HG03095 (cell line): ENCODE results near the gene MRFAP1L1.
"Not testable (repeated sequence)": the region's sequence is repeated elsewhere in the genome, so short reads cannot be mapped to it uniquely, and the experiment has no call there.

Source experiments
- ATAC-seq: cut with Tn5 transposase; IDR thresholded peaks from one replicate; pipeline ENCODE4 v1.9.1; 2021; ENCODE audit warnings: moderate library complexity; ENCODE audit not compliant: unreplicated experiment

The MRFAP1L1 gene

GRCh38 chr4:6709230-6710114 lies at the start of gene MRFAP1L1:
Gene MRFAP1L1, minus strand, starts transcription at chr4:6709865. Its CDS starts 236 bp downstream, at chr4:6709629.
- ATAC-seq, result peak; percentile 56

GRCh38 chr4:6758728-6759127 lies 49.1 kb upstream of the MRFAP1L1 start:
- ATAC-seq, result no peak

GRCh38 chr4:6756345-6756744 lies 46.7 kb upstream of the MRFAP1L1 start:
- not testable (repeated sequence) for ATAC-seq

- no peak for ATAC-seq
These were observed 45.6 kb upstream of the MRFAP1L1 start for GRCh38 chr4:6755088-6755753.

- no peak for ATAC-seq
These were observed 44.9 kb upstream of the MRFAP1L1 start for GRCh38 chr4:6754481-6755087.

GRCh38 chr4:6753891-6754290 lies 44.2 kb upstream of the MRFAP1L1 start:
- ATAC-seq, result no peak

GRCh38 chr4:6753103-6753560 lies 43.5 kb upstream of the MRFAP1L1 start:
- ATAC-seq, result no peak

GRCh38 chr4:6752486-6752829 lies 42.8 kb upstream of the MRFAP1L1 start:
- ATAC-seq, result no peak

GRCh38 chr4:6751611-6752485 lies 42.2 kb upstream of the MRFAP1L1 start:
- ATAC-seq, result no peak

- ATAC-seq, result no peak
These were observed 40.9 kb upstream of the MRFAP1L1 start for GRCh38 chr4:6750286-6751221.

- no peak for ATAC-seq
These were observed 39.9 kb upstream of the MRFAP1L1 start for GRCh38 chr4:6749340-6750171.

GRCh38 chr4:6748286-6748685 lies 38.6 kb upstream of the MRFAP1L1 start:
- no peak for ATAC-seq

GRCh38 chr4:6747294-6748051 lies 37.8 kb upstream of the MRFAP1L1 start:
- ATAC-seq, result no peak

- no peak for ATAC-seq
These were observed 37.1 kb upstream of the MRFAP1L1 start for GRCh38 chr4:6746721-6747293.

- no peak for ATAC-seq
These were observed 33.3 kb upstream of the MRFAP1L1 start for GRCh38 chr4:6742989-6743388.

GRCh38 chr4:6742507-6742906 lies 32.8 kb upstream of the MRFAP1L1 start:
- no peak for ATAC-seq

- no peak for ATAC-seq
These were observed 30.7 kb upstream of the MRFAP1L1 start for GRCh38 chr4:6740347-6740746.

GRCh38 chr4:6739920-6740319 lies 30.3 kb upstream of the MRFAP1L1 start:
- no peak for ATAC-seq
